PC-3 (cell line): ENCODE measurements around the gene SYNJ1. TPM values are rescaled to one million over a fixed set of nuclear protein-coding genes. Genes with fewer than 3 reads are reported as not detected.

Source experiments
- ATAC-seq: fragments of 200-7000 bp; cut with Tn5 transposase; 2 replicates; pipeline ENCODE4 v1.9.1; 2020; ENCODE audit warnings: mild to moderate bottlenecking, moderate library complexity
- BruUV-seq: library from RNA; stranded (reverse); fragments of 400-500 nt; replicated peaks from 2 replicates; lab custom pipeline; 2021; lab: Mats Ljungman, UMichigan
- CTCF ChIA-PET: fragments of 300-600 bp; sonication (Branson Sonifier 250); formaldehyde crosslinking; loops from one replicate; lab custom pipeline; 2022; ENCODE audit warnings: antibody characterized with exemption; lab: Charles Lee
- POLR2A ChIA-PET: fragments of 300-600 bp; sonication (Branson Sonifier 250); formaldehyde crosslinking; loops from one replicate; lab custom pipeline; 2022; ENCODE audit warnings: antibody characterized with exemption; ENCODE audit not compliant: unreplicated experiment; lab: Charles Lee
- DNase-seq: peaks from one replicate; pipeline ENCODE4 v3.0.0-alpha.2; 2015
- H2AFZ ChIP-seq: fragments of 300-600 bp; sonication (generic); 2 replicates; pipeline ENCODE4 v1.6.0; 2016; ENCODE audit warnings: antibody characterized with exemption, low read length
- H3F3A ChIP-seq: fragments of 300-600 bp; sonication (generic); one replicate; pipeline ENCODE4 v1.6.0; 2017; ENCODE audit warnings: antibody characterized with exemption, low read length, control low read depth, mild to moderate bottlenecking; ENCODE audit not compliant: unreplicated experiment
- H3K27ac ChIP-seq: fragments of 300-600 bp; sonication (generic); 2 replicates; pipeline ENCODE4 v1.5.1; 2016; ENCODE audit warnings: mild to moderate bottlenecking, low read length
- H3K27me3 ChIP-seq: fragments of 300-600 bp; sonication (generic); 2 replicates; pipeline ENCODE4 v1.6.1; 2016; ENCODE audit warnings: low read length, mixed read lengths
- H3K36me3 ChIP-seq: fragments of 300-600 bp; sonication (generic); 2 replicates; pipeline ENCODE4 v1.6.1; 2016; ENCODE audit warnings: low read depth, mixed run types, low read length, mixed read lengths
- H3K4me1 ChIP-seq: fragments of 300-600 bp; sonication (generic); 2 replicates; pipeline ENCODE4 v1.5.1; 2016; ENCODE audit warnings: low read length; ENCODE audit not compliant: insufficient read depth
- H3K4me2 ChIP-seq: fragments of 300-600 bp; sonication (generic); 2 replicates; pipeline ENCODE4 v1.6.0; 2016; ENCODE audit warnings: low read length
- H3K4me3 ChIP-seq: fragments of 300-600 bp; sonication (generic); 2 replicates; pipeline ENCODE4 v1.5.1; 2016; ENCODE audit warnings: mild to moderate bottlenecking, low read length, mixed read lengths
- H3K79me2 ChIP-seq: fragments of 300-600 bp; sonication (generic); 2 replicates; pipeline ENCODE4 v1.6.1; 2017; ENCODE audit warnings: low read length, mixed read lengths
- H3K9ac ChIP-seq: fragments of 300-600 bp; sonication (generic); 2 replicates; pipeline ENCODE4 v1.6.0; 2016; ENCODE audit warnings: mild to moderate bottlenecking, low read length
- H3K9me2 ChIP-seq: fragments of 300-600 bp; sonication (generic); replicated peaks from 2 replicates; pipeline ENCODE4 v1.6.1; 2016; ENCODE audit warnings: mixed run types, low read length, mixed read lengths
- H3K9me3 ChIP-seq: fragments of 300-600 bp; sonication (generic); 2 replicates; pipeline ENCODE4 v1.6.1; 2016; ENCODE audit warnings: low read length, mixed read lengths
- H4K20me1 ChIP-seq: fragments of 300-600 bp; sonication (generic); 2 replicates; pipeline ENCODE4 v1.6.1; 2016; ENCODE audit warnings: low read length, mixed read lengths
- CTCF ChIP-seq: fragments of 300-600 bp; sonication (generic); conservative IDR thresholded peaks from 2 replicates; pipeline ENCODE4 v1.5.1; 2017; ENCODE audit warnings: antibody characterized with exemption, low read depth, mild to moderate bottlenecking, low read length
- EZH2 ChIP-seq: fragments of 300-600 bp; sonication (generic); IDR thresholded peaks from one replicate; pipeline ENCODE4 v1.6.1; 2017; ENCODE audit warnings: antibody characterized with exemption, mild to moderate bottlenecking, low read length; ENCODE audit not compliant: unreplicated experiment
- EZH2phosphoT487 ChIP-seq: fragments of 300-600 bp; sonication (generic); IDR thresholded peaks from 2 replicates; pipeline ENCODE4 v1.6.1; 2018; ENCODE audit warnings: mild to moderate bottlenecking, antibody characterized with exemption, low read length, borderline replicate concordance
- intact Hi-C: fragments of 100-400 bp; cut with micrococcal nuclease; formaldehyde crosslinking; loops from 2 replicates; pipeline ENCODE4 v1.9.0; 2023
- total RNA-seq: library from RNA; depleted of rRNA; stranded (reverse); fragments of >200 nt; gene quantifications from 2 replicates; pipeline ENCODE4 v1.2.3, GENCODE V29; 2014

Gene SYNJ1
- total RNA-seq, 1 experiment from 2014 or later: 7.0 TPM

GRCh38 chr21:32587651-32588050, 140.2 kb downstream of the SYNJ1 start:
- no peak overlapping the region for H3K4me3 ChIP-seq
- DNase-seq (no peak), ATAC-seq (no peak)
- no peaks in the 10 kb centered on the region for H3K79me2 ChIP-seq
- TF ChIP-seq CTCF: no peak
- no peak for TF ChIP-seq EZH2
- no peak for TF ChIP-seq EZH2phosphoT487
- POLR2A ChIA-PET: no interaction called here
- H3K4me2 ChIP-seq: no peak overlapping the region
- no peaks in the 10 kb centered on the region for H3K9me2 ChIP-seq
- intact Hi-C loops: no loop called here
- no peaks in the 10 kb centered on the region for H4K20me1 ChIP-seq
- no peaks in the 10 kb centered on the region for H3F3A ChIP-seq
- H3K9me3 ChIP-seq: no peaks in the 10 kb centered on the region
- no peak overlapping the region for H3K27ac ChIP-seq
- CTCF ChIA-PET: no interaction called here
- no peaks in the 10 kb centered on the region for H3K27me3 ChIP-seq
- H3K4me1 ChIP-seq: no peaks in the 10 kb centered on the region
- BruUV-seq: no TSS peak
- H2AFZ ChIP-seq: no peak overlapping the region
- H3K9ac ChIP-seq: no peak overlapping the region
- H3K36me3 ChIP-seq: no peaks in the 10 kb centered on the region

GRCh38 chr21:32587120-32587519, 140.7 kb downstream of the SYNJ1 start:
- no peak overlapping the region for H3K9ac ChIP-seq
- intact Hi-C loops: no loop called here
- no peak overlapping the region for H3K27ac ChIP-seq
- H3K36me3 ChIP-seq: no peaks in the 10 kb centered on the region
- H2AFZ ChIP-seq: no peak overlapping the region
- H3K9me3 ChIP-seq: no peaks in the 10 kb centered on the region
- no peaks in the 10 kb centered on the region for H3K4me1 ChIP-seq
- no peaks in the 10 kb centered on the region for H3K27me3 ChIP-seq
- DNase-seq: no peak
- no peak for ATAC-seq
- CTCF ChIA-PET: no interaction called here
- TF ChIP-seq EZH2phosphoT487 (no peak), CTCF (no peak), EZH2 (no peak)
- POLR2A ChIA-PET: no interaction called here
- H3F3A ChIP-seq: no peaks in the 10 kb centered on the region
- no peak overlapping the region for H3K4me3 ChIP-seq
- H4K20me1 ChIP-seq: no peaks in the 10 kb centered on the region
- no TSS peak for BruUV-seq
- H3K9me2 ChIP-seq: no peaks in the 10 kb centered on the region
- no peak overlapping the region for H3K4me2 ChIP-seq
- no peaks in the 10 kb centered on the region for H3K79me2 ChIP-seq

- no peak overlapping the region for H3K4me3 ChIP-seq
- BruUV-seq: no TSS peak
- no peaks in the 10 kb centered on the region for H4K20me1 ChIP-seq
- H3K79me2 ChIP-seq: no peaks in the 10 kb centered on the region
- no peak overlapping the region for H3K4me2 ChIP-seq
- ChIA-PET CTCF (no interaction called here), POLR2A (no interaction called here)
- intact Hi-C loops: no loop called here
- no peak for ATAC-seq
- no peaks in the 10 kb centered on the region for H3K36me3 ChIP-seq
- H3K4me1 ChIP-seq: no peaks in the 10 kb centered on the region
- H3K27me3 ChIP-seq: no peaks in the 10 kb centered on the region
- no peaks in the 10 kb centered on the region for H3F3A ChIP-seq
- TF ChIP-seq CTCF: no peak
- no peak for TF ChIP-seq EZH2phosphoT487
- TF ChIP-seq EZH2: no peak
- H3K9me2 ChIP-seq: no peaks in the 10 kb centered on the region
- no peak overlapping the region for H3K27ac ChIP-seq
- no peaks in the 10 kb centered on the region for H3K9me3 ChIP-seq
- no peak for DNase-seq
- no peak overlapping the region for H2AFZ ChIP-seq
- H3K9ac ChIP-seq: no peak overlapping the region
Observed at GRCh38 chr21:32585970-32586369, 141.8 kb downstream of the SYNJ1 start.
